Measurements from ENCODE around the gene WDR5B.
"Not testable (repeated sequence)": the region's sequence is repeated elsewhere in the genome, so short reads cannot be mapped to it uniquely, and the experiment has no call there.

Gene WDR5B

GRCh38 chr3:122407946-122408345 lies 7.9 kb downstream of the WDR5B start:
- no peak for FAIRE-seq

GRCh38 chr3:122406198-122406597 lies 9.7 kb downstream of the WDR5B start:
- no peak for FAIRE-seq

- FAIRE-seq: no peak
Observed at GRCh38 chr3:122405015-122405414, 10.8 kb downstream of the WDR5B start.

GRCh38 chr3:122403489-122403888 lies 12.4 kb downstream of the WDR5B start:
- no peak for FAIRE-seq

- FAIRE-seq: no peak
Observed at GRCh38 chr3:122398920-122399319, 16.9 kb downstream of the WDR5B start.

- FAIRE-seq: no peak
Observed at GRCh38 chr3:122397201-122397600, 18.7 kb downstream of the WDR5B start.

GRCh38 chr3:122396511-122396910 lies 19.4 kb downstream of the WDR5B start:
- no peak for FAIRE-seq

GRCh38 chr3:122395582-122395981 lies 20.3 kb downstream of the WDR5B start:
- no peak for FAIRE-seq

GRCh38 chr3:122394173-122394572 lies 21.7 kb downstream of the WDR5B start:
- FAIRE-seq: no peak

- FAIRE-seq: peak; percentile 64
Observed at GRCh38 chr3:122392868-122393844, 22.7 kb downstream of the WDR5B start.

GRCh38 chr3:122391681-122392446 lies 24.0 kb downstream of the WDR5B start:
- no peak for FAIRE-seq

- FAIRE-seq: no peak
Observed at GRCh38 chr3:122390665-122391064, 25.2 kb downstream of the WDR5B start.

GRCh38 chr3:122389892-122390291 lies 26.0 kb downstream of the WDR5B start:
- FAIRE-seq: no peak

GRCh38 chr3:122389197-122389596 lies 26.7 kb downstream of the WDR5B start:
- FAIRE-seq: no peak

GRCh38 chr3:122387709-122388108 lies 28.2 kb downstream of the WDR5B start:
- FAIRE-seq: no peak

- FAIRE-seq: no peak
Observed at GRCh38 chr3:122383771-122384697, 31.8 kb downstream of the WDR5B start, which contains the start of gene FAM162A. Gene FAM162A (plus strand): TSS chr3:122384182. CDS start chr3:122384266, 84 bp downstream.

- peak; percentile 57 for FAIRE-seq
Observed at GRCh38 chr3:122382888-122383666, 32.8 kb downstream of the WDR5B start, which contains the start of gene MIX23. Gene MIX23 (minus strand): TSS chr3:122383231. CDS start chr3:122383224, 7 bp downstream.

- FAIRE-seq: no peak
Observed at GRCh38 chr3:122377975-122378374, 37.9 kb downstream of the WDR5B start.

GRCh38 chr3:122374034-122374433 lies 41.8 kb downstream of the WDR5B start:
- FAIRE-seq: no peak

- no peak for FAIRE-seq
Observed at GRCh38 chr3:122366379-122366749, 49.5 kb downstream of the WDR5B start.

GRCh38 chr3:122365582-122366378 lies 50.1 kb downstream of the WDR5B start:
- not testable (repeated sequence) for FAIRE-seq
